Skin epidermis (tissue), 12 donors: ENCODE data around the gene SIL1.
A peak's percentile ranks its signal among the peaks of the same experiment; 100 is the strongest.

Source experiments
- H3K27ac ChIP-seq, 21 experiments: fragments of 200-600 bp; sonication (generic) in 11 of 21; one replicate each; pipeline ENCODE4 v1.5.0; 2020; ENCODE audit warnings: mild to moderate bottlenecking in 3 of 21, inconsistent platforms in 2 of 21, moderate library complexity in 2 of 21
- H3K4me3 ChIP-seq, 7 experiments: fragments of 200-600 bp; sonication (generic) in 2 of 7; one replicate each; pipeline ENCODE4 v1.5.0; 2020; ENCODE audit warnings: inconsistent platforms in 2 of 7, mild to moderate bottlenecking in 2 of 7, moderate library complexity in 1 of 7

SIL1 gene

DNA sequence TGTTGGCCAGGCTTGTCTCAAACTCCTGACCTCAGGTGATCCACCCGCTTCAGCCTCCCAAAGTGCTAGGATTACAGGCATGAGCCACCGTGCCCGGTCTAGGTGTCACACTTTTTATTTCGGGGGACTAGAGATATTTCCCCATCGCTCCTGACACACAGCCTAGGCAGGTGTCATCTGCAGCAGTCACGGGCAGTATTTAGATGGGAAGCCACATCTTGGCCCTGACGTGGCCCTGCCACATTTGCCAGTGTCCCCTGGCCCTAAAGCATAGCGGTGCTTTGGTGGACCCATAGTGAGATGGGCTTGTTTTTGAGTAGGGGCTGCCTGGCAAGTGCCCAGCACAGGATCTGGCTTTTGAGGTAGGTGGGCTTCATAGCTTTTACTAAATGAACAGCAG lies 278.0 kb downstream of the SIL1 start:
- no peak overlapping the region for H3K27ac ChIP-seq
- no peak overlapping the region for H3K4me3 ChIP-seq

DNA sequence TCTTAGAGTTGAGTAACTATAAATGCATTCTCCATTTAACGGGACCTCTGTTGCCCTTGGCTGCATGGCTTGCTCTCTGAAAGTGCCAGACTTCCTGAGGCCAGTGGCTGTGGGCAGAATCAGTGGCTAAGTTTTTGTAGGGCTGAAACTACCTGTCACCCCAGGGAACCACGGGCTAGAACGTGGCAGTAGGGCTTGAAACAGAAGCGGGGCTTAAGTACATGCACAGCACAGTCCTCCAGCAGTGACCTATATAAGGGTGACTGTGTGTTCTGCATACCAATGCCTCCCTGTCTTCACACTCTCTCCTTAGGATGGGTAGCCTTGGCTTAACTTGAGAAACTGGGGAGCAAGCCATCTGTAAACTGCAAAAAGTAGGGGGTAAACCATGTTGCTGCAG lies 279.5 kb downstream of the SIL1 start:
- no peak overlapping the region for H3K4me3 ChIP-seq
- no peak overlapping the region for H3K27ac ChIP-seq

GRCh38 chr5:138914338-138914737 lies 283.8 kb downstream of the SIL1 start:
- no peak overlapping the region for H3K4me3 ChIP-seq
- no peak overlapping the region for H3K27ac ChIP-seq

DNA sequence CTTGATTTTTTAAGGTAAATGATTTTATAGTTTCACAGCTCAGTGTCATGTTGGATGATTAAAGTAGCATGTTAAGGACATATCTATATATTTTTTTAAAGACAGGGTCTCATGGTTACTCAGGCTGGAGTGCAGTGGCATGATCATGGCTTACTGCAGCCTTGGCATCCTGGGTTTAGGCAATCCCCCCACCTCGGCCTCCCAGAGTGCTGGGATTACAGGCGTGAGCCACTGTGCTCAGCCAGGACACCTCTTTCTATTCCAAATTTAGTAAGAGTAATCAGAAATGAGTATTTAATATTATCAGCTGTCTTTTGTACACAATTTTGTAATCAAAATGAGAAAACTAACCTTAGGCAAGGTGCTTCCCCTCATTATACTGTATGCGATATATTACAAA lies 284.4 kb downstream of the SIL1 start:
- Histone ChIP-seq H3K27ac (no peak overlapping the region), H3K4me3 (no peak overlapping the region)

GRCh38 chr5:138912093-138912492 lies 286.1 kb downstream of the SIL1 start:
- Histone ChIP-seq H3K27ac (no peak overlapping the region), H3K4me3 (no peak overlapping the region)

GRCh38 chr5:138911441-138911840 lies 286.7 kb downstream of the SIL1 start:
- H3K27ac ChIP-seq = peak overlapping the region in 1 of 21 experiments; percentile 10

DNA sequence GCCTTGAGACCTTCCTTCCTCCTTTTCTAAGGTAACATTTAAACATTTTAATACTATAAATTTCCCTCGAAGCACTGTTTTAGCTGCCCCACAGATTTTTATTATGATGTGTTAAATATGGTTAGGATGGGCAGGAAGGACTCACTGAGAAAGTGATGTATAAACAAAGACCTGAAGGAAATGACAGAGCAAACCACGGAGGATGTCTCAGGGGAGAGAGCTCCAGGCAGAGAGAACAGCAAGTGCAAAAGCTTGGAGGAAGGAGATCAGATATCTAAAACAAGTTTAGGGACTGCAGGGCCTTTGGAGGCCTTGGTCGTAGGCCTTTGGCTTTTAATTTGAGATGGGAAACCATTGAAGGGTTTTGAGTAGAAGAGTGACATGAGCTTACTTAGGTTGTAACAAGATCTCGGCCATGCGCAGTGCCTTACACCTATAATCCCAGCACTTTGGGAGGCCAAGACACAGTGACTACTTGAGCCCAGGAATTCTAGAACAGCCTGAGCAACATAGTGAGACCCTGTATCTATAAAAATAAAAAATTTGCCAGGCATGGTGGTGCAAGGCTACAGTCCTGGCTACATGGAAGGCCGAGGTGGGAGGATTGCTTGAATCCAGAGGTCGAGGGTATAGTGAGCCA lies 287.5 kb downstream of the SIL1 start:
- H3K4me3 ChIP-seq = no peak overlapping the region
- peak overlapping the region in 1 of 21 experiments; percentile 10 for H3K27ac ChIP-seq

More at GRCh38 chr5:138911441-138911840, 286.7 kb downstream of the SIL1 start:
- H3K4me3 ChIP-seq = no peak overlapping the region

- Histone ChIP-seq H3K27ac (peak overlapping the region in 1 of 21 experiments; percentile 2), H3K4me3 (no peak overlapping the region)
These were observed 288.4 kb downstream of the SIL1 start for GRCh38 chr5:138909734-138910133.

GRCh38 chr5:138905541-138905940 lies 292.6 kb downstream of the SIL1 start:
- H3K27ac ChIP-seq = no peak overlapping the region
- H3K4me3 ChIP-seq = no peak overlapping the region

DNA sequence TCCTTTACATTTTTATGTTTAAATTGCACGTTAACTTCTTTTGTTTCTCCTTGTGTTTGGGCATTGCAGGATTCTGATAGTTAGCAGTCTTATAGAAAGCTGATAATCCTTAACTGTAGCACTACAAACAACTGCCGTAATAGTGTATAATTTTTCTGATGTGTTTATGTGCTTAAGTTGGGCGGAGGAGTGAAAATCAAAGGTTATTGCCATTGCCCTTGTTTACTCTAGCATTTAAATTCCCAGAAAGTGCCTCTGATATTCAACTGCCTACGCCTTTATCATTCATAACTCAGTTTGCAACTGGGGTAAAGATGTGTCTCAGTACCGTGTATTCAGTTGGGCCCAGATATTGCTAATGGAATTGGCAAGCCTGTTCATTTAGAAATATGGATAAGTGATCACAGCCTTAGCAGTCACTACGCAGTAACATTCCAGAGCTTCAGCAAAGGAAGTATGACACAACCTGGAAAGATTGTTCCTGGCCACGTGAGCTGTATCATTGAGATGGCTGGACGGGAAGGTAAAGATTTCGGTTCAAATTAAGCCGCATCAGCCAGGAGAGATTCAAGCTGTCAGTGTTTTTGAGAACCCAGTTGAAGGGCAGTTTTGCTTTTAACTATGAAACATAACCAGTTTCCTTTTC lies 294.9 kb downstream of the SIL1 start:
- H3K27ac ChIP-seq = no peak overlapping the region
- H3K4me3 ChIP-seq = no peak overlapping the region

GRCh38 chr5:138901716-138902115 lies 296.5 kb downstream of the SIL1 start:
- Histone ChIP-seq H3K4me3 (no peak overlapping the region), H3K27ac (peak overlapping the region in 1 of 21 experiments; percentile 25)

- H3K4me3 ChIP-seq = no peak overlapping the region
- peak overlapping the region in 3 of 21 experiments; percentile 3 to 25 (median 12) for H3K27ac ChIP-seq
These were observed 297.7 kb downstream of the SIL1 start for GRCh38 chr5:138900281-138900965.

- Histone ChIP-seq H3K27ac (no peak overlapping the region), H3K4me3 (no peak overlapping the region)
These were observed 299.4 kb downstream of the SIL1 start for GRCh38 chr5:138898742-138899141.

GRCh38 chr5:138898299-138898698 lies 299.9 kb downstream of the SIL1 start:
- H3K27ac ChIP-seq = no peak overlapping the region
- no peak overlapping the region for H3K4me3 ChIP-seq
